ENCODE data around the gene IGSF3. TPM values are rescaled to one million over a fixed set of nuclear protein-coding genes. Genes with fewer than 3 reads are reported as not detected.

IGSF3 gene
- polyA plus RNA-seq, 1 experiment: 0.06 TPM

- H3K27ac ChIP-seq (ENCODE audit: low read depth, low read length): no peak overlapping the region
- no peak overlapping the region for H3K4me3 ChIP-seq (ENCODE audit: low read depth, low read length)
- H3K9me3 ChIP-seq (ENCODE audit: control insufficient read depth, insufficient read depth, low read length): no peaks in the 10 kb centered on the region
- CTCF ChIA-PET: interaction anchor here (0.7 to 1.1 kb wide), 4 partner anchors 17 to 1050 kb away, joined by 3 to 5 read pairs (median 3); no protein-coding TSS in a partner anchor
- TF ChIP-seq CTCF (IDR thresholded peaks at IDR 0.05; ENCODE audit: low read depth, low read length): no peak
- POLR2A ChIA-PET: no interaction called here
- H3K27me3 ChIP-seq (ENCODE audit: control insufficient read depth, insufficient read depth, low read length): no peaks in the 10 kb centered on the region
- no peak for DNase-seq (ENCODE audit: low read depth, low spot score)
Measured at GRCh38 chr1:116557323-116557878, 110.1 kb downstream of the IGSF3 start.

DNA sequence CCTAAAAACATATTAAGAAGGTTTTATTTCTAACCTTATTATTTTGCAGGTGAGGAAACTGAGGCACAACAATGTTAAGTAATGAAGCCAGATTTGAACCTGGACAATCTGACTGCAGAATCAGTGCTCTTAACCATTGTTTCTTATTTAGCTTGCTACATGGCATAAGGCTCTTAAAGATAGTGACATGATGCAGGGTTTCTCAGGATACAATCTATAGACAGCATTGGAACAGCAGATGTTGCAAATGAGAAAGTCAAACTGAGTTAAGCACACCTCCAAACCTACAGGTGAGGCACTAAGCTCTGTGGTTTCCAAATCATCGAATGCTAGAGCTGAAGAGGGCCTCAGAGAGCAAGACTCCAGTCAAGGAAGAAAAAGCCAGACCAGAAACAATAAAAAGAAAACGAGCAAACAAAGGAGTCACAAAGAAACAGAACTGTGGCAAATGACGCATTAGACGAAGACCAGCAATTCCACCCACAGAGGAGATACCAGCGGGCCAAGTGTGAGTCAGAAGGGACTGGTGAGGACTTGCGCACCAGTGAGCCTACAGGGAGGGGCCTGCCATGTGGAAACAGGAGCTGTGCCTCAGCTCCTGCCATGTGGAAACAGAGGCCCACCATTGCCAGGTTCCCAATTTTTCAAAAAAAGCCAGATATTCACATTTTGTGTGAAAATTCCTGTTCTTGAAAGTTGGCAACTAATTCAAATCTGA, 111.1 kb downstream of the IGSF3 start:
- Histone ChIP-seq H3K9me3 (ENCODE audit: control insufficient read depth, insufficient read depth, low read length) (no peaks in the 10 kb centered on the region), H3K27me3 (ENCODE audit: control insufficient read depth, insufficient read depth, low read length) (no peaks in the 10 kb centered on the region), H3K27ac (ENCODE audit: low read depth, low read length) (no peak overlapping the region), H3K4me3 (ENCODE audit: low read depth, low read length) (no peak overlapping the region)
- ChIA-PET CTCF (interaction anchor here (1.0 to 1.1 kb wide), 3 partner anchors 18 to 57 kb away, joined by 3 to 5 read pairs (median 3); no protein-coding TSS in a partner anchor), POLR2A (no interaction called here)
- DNase-seq (ENCODE audit: low read depth, low spot score): no peak
- no peak for TF ChIP-seq CTCF (IDR thresholded peaks at IDR 0.05; ENCODE audit: low read depth, low read length)

- H3K4me3 ChIP-seq (ENCODE audit: low read depth, low read length): no peak overlapping the region
- H3K9me3 ChIP-seq (ENCODE audit: control insufficient read depth, insufficient read depth, low read length): no peaks in the 10 kb centered on the region
- DNase-seq (ENCODE audit: low read depth, low spot score): no peak
- ChIA-PET CTCF (no interaction called here), POLR2A (no interaction called here)
- no peak for TF ChIP-seq CTCF (IDR thresholded peaks at IDR 0.05; ENCODE audit: low read depth, low read length)
- H3K27me3 ChIP-seq (ENCODE audit: control insufficient read depth, insufficient read depth, low read length): no peaks in the 10 kb centered on the region
- no peak overlapping the region for H3K27ac ChIP-seq (ENCODE audit: low read depth, low read length)
Measured at GRCh38 chr1:116554924-116555323, 112.6 kb downstream of the IGSF3 start.

GRCh38 chr1:116553386-116554115, 114.0 kb downstream of the IGSF3 start:
- ChIA-PET POLR2A (no interaction called here), CTCF (no interaction called here)
- TF ChIP-seq CTCF (IDR thresholded peaks at IDR 0.05; ENCODE audit: low read depth, low read length): no peak

More at GRCh38 chr1:116553386-116554115, 114.0 kb downstream of the IGSF3 start:
- Histone ChIP-seq H3K9me3 (ENCODE audit: control insufficient read depth, insufficient read depth, low read length) (no peaks in the 10 kb centered on the region), H3K27me3 (ENCODE audit: control insufficient read depth, insufficient read depth, low read length) (no peaks in the 10 kb centered on the region), H3K4me3 (ENCODE audit: low read depth, low read length) (no peak overlapping the region), H3K27ac (ENCODE audit: low read depth, low read length) (no peak overlapping the region)
- no peak for DNase-seq (ENCODE audit: low read depth, low spot score)

Data from AG04450 (cell line).